B cell (primary cell): ENCODE results near the gene IDI2.

Experiments
- CTCF ChIP-seq: fragments of 200-600 bp; IDR thresholded peaks from one replicate; pipeline ENCODE4 v1.8.0; 2022; ENCODE audit warnings: antibody characterized with exemption, mild to moderate bottlenecking
- EZH2 ChIP-seq: IDR thresholded peaks from 2 replicates; pipeline ENCODE4 v1.6.1; 2012; ENCODE audit warnings: borderline replicate concordance, low read depth, mild to moderate bottlenecking, moderate library complexity, low read length; ENCODE audit not compliant: insufficient read depth, poor library complexity, severe bottlenecking

GRCh38 chr10:1025683-1026082 is at the start of gene IDI2:
- TF ChIP-seq CTCF (no peak), EZH2 (no peak)
